B cell (primary cell): ENCODE measurements around the gene SIM1. TPM values are rescaled to one million over a fixed set of nuclear protein-coding genes. Genes with fewer than 3 reads are reported as not detected.

Experiments
- ATAC-seq: fragments of 200-7000 bp; cut with Tn5 transposase; one replicate; pipeline ENCODE4 v1.10.0; 2021; ENCODE audit warnings: low read depth, mild to moderate bottlenecking, moderate number of reproducible peaks, moderate library complexity
- CTCF ChIA-PET: fragments of 350-600 bp; sonication (Branson Sonifier 250); formaldehyde crosslinking; loops from one replicate; lab custom pipeline; 2021; ENCODE audit warnings: antibody characterized with exemption, inconsistent platforms; lab: Charles Lee
- POLR2A ChIA-PET: fragments of 350-600 bp; sonication (Branson Sonifier 250); formaldehyde crosslinking; loops from one replicate; lab custom pipeline; 2021; ENCODE audit warnings: antibody characterized with exemption; lab: Charles Lee
- DNase-seq: peaks from one replicate; pipeline ENCODE4 v3.0.0; 2013
- H2AFZ ChIP-seq: 2 replicates; pipeline ENCODE4 v1.6.1; 2012; ENCODE audit warnings: mild to moderate bottlenecking, low read depth, low read length; ENCODE audit not compliant: insufficient read depth, poor library complexity, severe bottlenecking
- H3K27ac ChIP-seq, 2 donors: 1 replicate in 1 of 2; 2 replicates in 1 of 2; pipeline ENCODE4 v1.5.1; 2012 to 2013; ENCODE audit warnings: low read length in 2 of 2, mild to moderate bottlenecking in 2 of 2, moderate library complexity in 1 of 2
- H3K27me3 ChIP-seq, 4 experiments: fragments of 200-600 bp in 1 of 4; sonication (generic) in 1 of 4; replicated peaks in 1 of 4; 1 replicate in 2 of 4; 2 replicates in 2 of 4; pipeline versions ENCODE4 v1.6.1 to v1.7.0; 2013 to 2016; ENCODE audit warnings: low read length in 3 of 4, mild to moderate bottlenecking in 2 of 4, mixed read lengths in 1 of 4, moderate library complexity in 1 of 4; ENCODE audit not compliant: insufficient read depth in 4 of 4, control insufficient read depth in 3 of 4; ENCODE audit errors: control extremely low read depth in 1 of 4
- H3K36me3 ChIP-seq, 2 experiments: replicated peaks in 1 of 2; 1 replicate in 1 of 2; 2 replicates in 1 of 2; pipeline versions ENCODE4 v1.6.1 to v1.7.1; 2013; ENCODE audit warnings: low read length in 1 of 2; ENCODE audit not compliant: insufficient read depth in 2 of 2, control insufficient read depth in 1 of 2; ENCODE audit errors: control extremely low read depth in 1 of 2, extremely low read depth in 1 of 2
- H3K4me1 ChIP-seq, 2 donors: fragments of 200-600 bp in 1 of 2; sonication (generic) in 1 of 2; 1 replicate in 1 of 2; 2 replicates in 1 of 2; pipeline versions ENCODE4 v1.5.1 to v1.6.1; 2013 to 2017; ENCODE audit warnings: low read length in 2 of 2; ENCODE audit not compliant: control insufficient read depth in 2 of 2, insufficient read depth in 2 of 2
- H3K4me2 ChIP-seq: replicated peaks from 2 replicates; pipeline ENCODE3; 2012; ENCODE audit warnings: mild to moderate bottlenecking, low read depth, low read length; ENCODE audit not compliant: poor library complexity, severe bottlenecking
- H3K4me3 ChIP-seq, 5 experiments: fragments of 200-600 bp in 1 of 5; sonication (generic) in 1 of 5; 1 replicate in 3 of 5; 2 replicates in 2 of 5; pipeline versions ENCODE4 v1.5.1 to v1.7.0; 2011 to 2016; ENCODE audit warnings: low read length in 4 of 5, mild to moderate bottlenecking in 4 of 5, low read depth in 2 of 5, control low read depth in 1 of 5, moderate library complexity in 1 of 5; ENCODE audit not compliant: insufficient read depth in 1 of 5; ENCODE audit errors: control extremely low read depth in 1 of 5, extremely low read depth in 1 of 5
- H3K79me2 ChIP-seq: fragments of 200-600 bp; sonication (generic); one replicate; pipeline ENCODE4 v1.6.0; 2016; ENCODE audit warnings: low read length; ENCODE audit not compliant: control insufficient read depth, insufficient read depth
- H3K9ac ChIP-seq: fragments of 200-600 bp; sonication (generic); 2 replicates; pipeline ENCODE4 v1.6.1; 2017; ENCODE audit warnings: mild to moderate bottlenecking, low read length, moderate library complexity
- H3K9me3 ChIP-seq, 3 donors: one replicate each; pipeline versions ENCODE4 v1.6.1 to v1.7.1; 2013; ENCODE audit warnings: low read length in 2 of 3; ENCODE audit not compliant: control insufficient read depth in 2 of 3, insufficient read depth in 1 of 3; ENCODE audit errors: control extremely low read depth in 1 of 3
- H4K20me1 ChIP-seq: 2 replicates; pipeline ENCODE4 v1.6.0; 2012; ENCODE audit warnings: mild to moderate bottlenecking, low read length; ENCODE audit not compliant: insufficient read depth, control insufficient read depth, poor library complexity, severe bottlenecking
- H3K27ac Mint-ChIP-seq: one replicate; pipeline ENCODE4 v1.8.0; 2021; ENCODE audit warnings: mixed read lengths
- H3K27me3 Mint-ChIP-seq: one replicate; pipeline ENCODE4 v1.8.0; 2021; ENCODE audit warnings: mixed read lengths
- H3K4me1 Mint-ChIP-seq: one replicate; pipeline ENCODE4 v1.8.0; 2021; ENCODE audit warnings: mixed read lengths
- H3K4me3 Mint-ChIP-seq: one replicate; pipeline ENCODE4 v1.8.0; 2021; ENCODE audit warnings: mixed read lengths
- H3K9me3 Mint-ChIP-seq: one replicate; pipeline ENCODE4 v1.8.0; 2022; ENCODE audit warnings: mixed read lengths; ENCODE audit not compliant: insufficient read depth
- CTCF ChIP-seq: fragments of 200-600 bp; IDR thresholded peaks from one replicate; pipeline ENCODE4 v1.8.0; 2022; ENCODE audit warnings: antibody characterized with exemption, mild to moderate bottlenecking
- EZH2 ChIP-seq: IDR thresholded peaks from 2 replicates; pipeline ENCODE4 v1.6.1; 2012; ENCODE audit warnings: borderline replicate concordance, low read depth, mild to moderate bottlenecking, moderate library complexity, low read length; ENCODE audit not compliant: insufficient read depth, poor library complexity, severe bottlenecking
- whole genome bisulfite sequencing: methylation state at CpG from one replicate; pipeline ENCODE4 v1.1.5; 2013; ENCODE audit warnings: missing lambda C conversion rate; ENCODE audit not compliant: insufficient coverage; 5-methylcytosine and 5-hydroxymethylcytosine counted together
- intact Hi-C: fragments of 100-400 bp; cut with micrococcal nuclease; formaldehyde crosslinking; loops from one replicate; pipeline ENCODE4 v1.10.0; 2022
- polyA plus RNA-seq: library from polyadenylated mRNA; depleted of rRNA; stranded (reverse); fragments of >200 nt; gene quantifications from 2 replicates; pipeline ENCODE4 v1.2.3, GENCODE V29; 2012
- total RNA-seq, 2 donors: library from RNA; stranded (reverse); fragments of 120-200 nt in 1 of 2; gene quantifications; 1 replicate in 1 of 2; 2 replicates in 1 of 2; pipeline versions ENCODE4 v1.2.3 to v1.2.4, GENCODE V29; 2013 to 2022

Gene SIM1
- total and polyA plus RNA-seq, 2 donors (not counting 1 experiment from before 2014, with no cell fraction given): not detected

GRCh38 chr6:100404051-100404450 is 60.7 kb downstream of the SIM1 start:
- no peak overlapping the region for H3K4me3 ChIP-seq
- no peaks in the 10 kb centered on the region for H3K4me1 Mint-ChIP-seq
- TF ChIP-seq EZH2 (no peak), CTCF (no peak)
- intact Hi-C loops: no loop called here
- no peaks in the 10 kb centered on the region for H3K27me3 Mint-ChIP-seq
- no peak overlapping the region for H3K27ac ChIP-seq
- H3K9me3 Mint-ChIP-seq: no peaks in the 10 kb centered on the region
- ATAC-seq: no peak
- H4K20me1 ChIP-seq: no peaks in the 10 kb centered on the region
- no peak overlapping the region for H3K4me3 Mint-ChIP-seq
- H3K27me3 ChIP-seq: no peaks in the 10 kb centered on the region
- no peak overlapping the region for H2AFZ ChIP-seq
- H3K9me3 ChIP-seq: no peaks in the 10 kb centered on the region
- H3K79me2 ChIP-seq: no peaks in the 10 kb centered on the region
- ChIA-PET POLR2A (no interaction called here), CTCF (no interaction called here)
- no peak for DNase-seq
- H3K36me3 ChIP-seq: no peaks in the 10 kb centered on the region
- 78% methylated on average over 3 of the region's 3 CpGs for WGBS
- no peaks in the 10 kb centered on the region for H3K4me1 ChIP-seq
- H3K27ac Mint-ChIP-seq: no peak overlapping the region
- H3K9ac ChIP-seq: no peak overlapping the region
- no peak overlapping the region for H3K4me2 ChIP-seq

- Histone ChIP-seq H3K9me3 (peaks cover 0 to 4% (median 0%) of the 10 kb centered on the region in 3 donors), H3K79me2 (no peaks in the 10 kb centered on the region), H3K27ac (no peak overlapping the region), H3K4me2 (no peak overlapping the region), H3K36me3 (no peaks in the 10 kb centered on the region), H3K4me3 (no peak overlapping the region), H3K27me3 (no peaks in the 10 kb centered on the region), H3K4me1 (no peaks in the 10 kb centered on the region), H4K20me1 (no peaks in the 10 kb centered on the region), H3K9ac (no peak overlapping the region), H2AFZ (no peak overlapping the region)
- Mint-ChIP-seq H3K9me3 (peaks cover 2% of the 10 kb centered on the region), H3K4me3 (no peak overlapping the region), H3K27ac (no peak overlapping the region), H3K4me1 (no peaks in the 10 kb centered on the region), H3K27me3 (peaks cover 4% of the 10 kb centered on the region)
- ATAC-seq: no peak
- TF ChIP-seq EZH2: no peak
- TF ChIP-seq CTCF: no peak
- DNase-seq: no peak
- ChIA-PET CTCF (no interaction called here), POLR2A (no interaction called here)
- intact Hi-C loops: no loop called here
- WGBS: 95% methylated on average over 16 of the region's 23 CpGs
Measured at GRCh38 chr6:100393493-100393892, 71.2 kb downstream of the SIM1 start.
